ENCODE measurements around the gene B4GALNT4. TPM values are rescaled to one million over a fixed set of nuclear protein-coding genes. Genes with fewer than 3 reads are reported as not detected.

The B4GALNT4 gene
- total RNA-seq, 1 donor from 2014 or later: 64.6 TPM

GRCh38 chr11:403021-403760, 33.9 kb downstream of the B4GALNT4 start:
- Mint-ChIP-seq H3K4me1 (ENCODE audit: low read depth, unreplicated experiment) (no peaks in the 10 kb centered on the region), H3K4me3 (ENCODE audit: unreplicated experiment) (no peak overlapping the region), H3K36me3 (ENCODE audit: low read depth, unreplicated experiment) (no peaks in the 10 kb centered on the region), H3K9me3 (ENCODE audit: unreplicated experiment) (peaks cover 5% of the 10 kb centered on the region), H3K27me3 (ENCODE audit: low read depth, unreplicated experiment) (no peaks in the 10 kb centered on the region), H3K27ac (ENCODE audit: unreplicated experiment) (no peak overlapping the region)
- Histone ChIP-seq H3K4me1 (ENCODE audit: insufficient read depth, low read length) (no peaks in the 10 kb centered on the region), H3K4me3 (ENCODE audit: insufficient read depth, low read depth, low read length) (no peak overlapping the region), H3K79me2 (ENCODE audit: insufficient read depth, low read length) (no peaks in the 10 kb centered on the region), H2AFZ (ENCODE audit: low read depth, low read length) (no peak overlapping the region), H3K9me3 (ENCODE audit: insufficient read depth, low read depth, low read length) (no peaks in the 10 kb centered on the region), H3K9ac (ENCODE audit: low read length) (no peak overlapping the region), H4K20me1 (ENCODE audit: insufficient read depth, low read length) (no peaks in the 10 kb centered on the region), H3K27ac (ENCODE audit: low read depth, low read length) (no peak overlapping the region), H3K4me2 (ENCODE audit: low read length) (no peak overlapping the region), H3K36me3 (ENCODE audit: insufficient read depth, low read length) (no peaks in the 10 kb centered on the region), H3K27me3 (ENCODE audit: insufficient read depth, low read length) (peaks cover 6% of the 10 kb centered on the region)
- TF ChIP-seq, protein P1, sequence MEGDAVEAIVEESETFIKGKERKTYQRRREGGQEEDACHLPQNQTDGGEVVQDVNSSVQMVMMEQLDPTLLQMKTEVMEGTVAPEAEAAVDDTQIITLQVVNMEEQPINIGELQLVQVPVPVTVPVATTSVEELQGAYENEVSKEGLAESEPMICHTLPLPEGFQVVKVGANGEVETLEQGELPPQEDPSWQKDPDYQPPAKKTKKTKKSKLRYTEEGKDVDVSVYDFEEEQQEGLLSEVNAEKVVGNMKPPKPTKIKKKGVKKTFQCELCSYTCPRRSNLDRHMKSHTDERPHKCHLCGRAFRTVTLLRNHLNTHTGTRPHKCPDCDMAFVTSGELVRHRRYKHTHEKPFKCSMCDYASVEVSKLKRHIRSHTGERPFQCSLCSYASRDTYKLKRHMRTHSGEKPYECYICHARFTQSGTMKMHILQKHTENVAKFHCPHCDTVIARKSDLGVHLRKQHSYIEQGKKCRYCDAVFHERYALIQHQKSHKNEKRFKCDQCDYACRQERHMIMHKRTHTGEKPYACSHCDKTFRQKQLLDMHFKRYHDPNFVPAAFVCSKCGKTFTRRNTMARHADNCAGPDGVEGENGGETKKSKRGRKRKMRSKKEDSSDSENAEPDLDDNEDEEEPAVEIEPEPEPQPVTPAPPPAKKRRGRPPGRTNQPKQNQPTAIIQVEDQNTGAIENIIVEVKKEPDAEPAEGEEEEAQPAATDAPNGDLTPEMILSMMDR (IDR thresholded peaks at IDR 0.05; ENCODE audit: insufficient read depth, low read depth, low read length): no peak
- peak; percentile 32 for TF ChIP-seq EZH2 (IDR thresholded peaks at IDR 0.05; ENCODE audit: insufficient read depth, low read length)
- no peak for FAIRE-seq
- no peak for DNase-seq (ENCODE audit: low read depth)

GRCh38 chr11:403761-404431, 34.6 kb downstream of the B4GALNT4 start:
- no peak overlapping the region for H3K9ac ChIP-seq (ENCODE audit: low read length)
- no peaks in the 10 kb centered on the region for H3K79me2 ChIP-seq (ENCODE audit: insufficient read depth, low read length)
- no peaks in the 10 kb centered on the region for H3K36me3 Mint-ChIP-seq (ENCODE audit: low read depth, unreplicated experiment)
- H4K20me1 ChIP-seq (ENCODE audit: insufficient read depth, low read length): no peaks in the 10 kb centered on the region
- no peak overlapping the region for H3K4me3 Mint-ChIP-seq (ENCODE audit: unreplicated experiment)
- H3K4me3 ChIP-seq (ENCODE audit: insufficient read depth, low read depth, low read length): no peak overlapping the region
- H3K4me2 ChIP-seq (ENCODE audit: low read length): no peak overlapping the region
- no peak overlapping the region for H3K27ac ChIP-seq (ENCODE audit: low read depth, low read length)
- TF ChIP-seq, protein P1 (IDR thresholded peaks at IDR 0.05; ENCODE audit: insufficient read depth, low read depth, low read length): no peak
- TF ChIP-seq EZH2 (IDR thresholded peaks at IDR 0.05; ENCODE audit: insufficient read depth, low read length): no peak
- H3K27ac Mint-ChIP-seq (ENCODE audit: unreplicated experiment): no peak overlapping the region
- peaks cover 6% of the 10 kb centered on the region for H3K27me3 ChIP-seq (ENCODE audit: insufficient read depth, low read length)
- H2AFZ ChIP-seq (ENCODE audit: low read depth, low read length): no peak overlapping the region
- H3K9me3 Mint-ChIP-seq (ENCODE audit: unreplicated experiment): peaks cover 5% of the 10 kb centered on the region
- DNase-seq (ENCODE audit: low read depth) (no peak), FAIRE-seq (no peak)
- no peaks in the 10 kb centered on the region for H3K4me1 Mint-ChIP-seq (ENCODE audit: low read depth, unreplicated experiment)
- no peaks in the 10 kb centered on the region for H3K36me3 ChIP-seq (ENCODE audit: insufficient read depth, low read length)
- no peaks in the 10 kb centered on the region for H3K4me1 ChIP-seq (ENCODE audit: insufficient read depth, low read length)
- no peaks in the 10 kb centered on the region for H3K9me3 ChIP-seq (ENCODE audit: insufficient read depth, low read depth, low read length)
- H3K27me3 Mint-ChIP-seq (ENCODE audit: low read depth, unreplicated experiment): peaks cover 2% of the 10 kb centered on the region
